Right lobe of liver (tissue), 4 donors: ENCODE results near the gene SYMPK.

Source experiments
- CTCF ChIP-seq, 4 donors: fragments of 200-600 bp in 3 of 4; fragments of 450-650 bp in 1 of 4; IDR thresholded peaks; one replicate each; pipeline versions ENCODE4 v1.5.1 to v1.8.0; 2016 to 2022; ENCODE audit warnings: antibody characterized with exemption in 4 of 4, mild to moderate bottlenecking in 2 of 4
- POLR2A ChIP-seq: fragments of 450-650 bp; IDR thresholded peaks from one replicate; pipeline ENCODE4 v1.6.1; 2017; ENCODE audit warnings: antibody characterized with exemption, mild to moderate bottlenecking
- donor health status: DM: no; HTN: no; CAD: no.
- donor health status: DM: no; HTN: no; CAD: no.
- donor health status: DM: no; HTN: yes; CAD: no.

- TF ChIP-seq CTCF (IDR thresholded peaks at IDR 0.05), result no peak
- TF ChIP-seq POLR2A, result no peak
Observed at GRCh38 chr19:45834970-45835369, 28.0 kb downstream of the SYMPK start.
